A549 (cell line): Measurements from ENCODE around the gene GALNTL6.

Source experiments
- CEBPB ChIP-seq, 2 experiments: fragments of >200 bp in 1 of 2; sonication (Bioruptor Twin) in 1 of 2; formaldehyde crosslinking in 1 of 2; IDR thresholded peaks; 2 replicates each; pipeline ENCODE4 v1.6.1; 2012 to 2016
- CTCF ChIP-seq: fragments of >200 bp; sonication (Bioruptor Twin); formaldehyde crosslinking; IDR thresholded peaks from 3 replicates; pipeline ENCODE4 v1.5.1; 2016
- PBX3 ChIP-seq: IDR thresholded peaks from 2 replicates; pipeline ENCODE4 v1.6.1; 2012
- POLR2A ChIP-seq: IDR thresholded peaks from 2 replicates; pipeline ENCODE4 v1.6.1; 2012; ENCODE audit warnings: mild to moderate bottlenecking, low read length
- REST ChIP-seq: fragments of 200-600 bp; sonication (generic); IDR thresholded peaks from 2 replicates; pipeline ENCODE4 v1.6.1; 2016; ENCODE audit warnings: antibody characterized with exemption, mild to moderate bottlenecking, moderate library complexity
- SREBF2 ChIP-seq: fragments of 450-650 bp; IDR thresholded peaks from 2 replicates; pipeline ENCODE4 v1.6.1; 2014; ENCODE audit warnings: mild to moderate bottlenecking, moderate library complexity
- ZFP36 ChIP-seq: fragments of 450-650 bp; IDR thresholded peaks from 2 replicates; pipeline ENCODE4 v1.6.1; 2014; ENCODE audit warnings: borderline replicate concordance; ENCODE audit not compliant: partially characterized antibody

GRCh38 chr4:171817026-171817425 is 3.8 kb downstream of the GALNTL6 start:
- TF ChIP-seq CTCF (no peak), POLR2A (no peak), CEBPB (IDR thresholded peaks at IDR 0.05) (no peak), PBX3 (no peak), ZFP36 (no peak), REST (no peak), SREBF2 (no peak)
